Muscle of arm (tissue), 12 donors: ENCODE data around the gene KCNH1. TPM values are rescaled to one million over a fixed set of nuclear protein-coding genes. Genes with fewer than 3 reads are reported as not detected.

ENCODE experiments used
- DNase-seq: peaks from one replicate; pipeline ENCODE4 v3.0.0-alpha.2; 2013
- polyA plus RNA-seq, 12 donors: library from polyadenylated mRNA; unstranded; fragments of 120-200 nt; gene quantifications; one replicate each; pipeline ENCODE4 v1.2.1, GENCODE V29; 2013; ENCODE audit not compliant: insufficient read length in 12 of 12

KCNH1 gene
- polyA plus RNA-seq, 12 donors: 0.19 to 0.63 (median 0.35) TPM; not detected in 2

DNA sequence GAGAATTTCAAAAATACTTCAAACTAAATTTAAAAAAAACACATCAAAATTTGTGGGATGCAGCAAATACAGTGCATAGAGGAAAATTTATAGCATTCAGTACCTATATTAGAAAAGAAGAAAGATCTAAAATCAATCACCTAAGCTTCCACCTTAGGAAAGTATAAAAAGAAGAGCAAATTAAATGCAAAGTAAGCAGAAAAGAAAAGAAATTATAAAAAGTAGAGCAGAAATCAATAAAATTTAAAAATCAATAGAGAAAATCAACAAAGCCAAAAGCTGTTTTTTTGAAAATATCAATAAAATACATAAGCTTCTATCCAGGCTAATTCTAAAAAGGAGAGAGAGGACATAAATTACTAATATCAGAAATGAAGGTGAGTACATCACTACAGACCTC, 255.4 kb downstream of the KCNH1 start:
- no peak for DNase-seq

DNA sequence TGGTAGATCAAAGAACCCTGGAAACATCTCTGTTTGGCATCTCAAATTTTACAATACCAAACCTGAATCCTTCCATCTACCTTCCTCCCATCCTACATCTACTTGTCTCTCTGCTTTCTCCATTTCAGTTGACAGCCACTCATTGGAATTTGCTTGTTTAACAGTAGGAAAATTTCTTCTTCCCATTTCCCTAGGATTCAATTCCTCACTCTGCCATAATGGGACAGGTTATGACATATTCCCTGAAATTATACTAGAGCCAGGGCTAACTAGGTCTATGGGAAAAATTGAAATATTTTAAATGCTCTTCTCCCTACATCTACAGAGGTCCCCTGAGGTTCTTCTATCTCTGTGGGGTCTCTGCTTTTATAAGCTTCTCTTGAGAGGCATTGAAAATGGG, 257.7 kb downstream of the KCNH1 start:
- DNase-seq: no peak

DNA sequence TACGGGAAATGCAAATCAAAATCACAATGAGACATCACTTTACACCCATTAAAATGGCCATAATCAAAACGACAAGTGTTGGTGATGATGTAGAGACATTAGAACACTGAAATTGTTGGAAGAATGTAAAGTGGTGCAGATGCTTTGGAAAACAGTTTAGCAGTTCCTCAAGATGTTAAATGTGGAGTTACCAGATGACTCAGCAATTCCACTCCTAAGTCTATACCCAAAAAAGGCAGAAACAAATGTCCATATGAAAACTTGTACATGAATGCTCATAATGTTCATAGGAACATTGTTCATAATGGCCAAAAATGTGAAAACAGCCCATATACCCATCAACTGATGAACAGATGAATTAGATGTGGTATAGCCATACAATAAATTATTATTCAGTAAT, 267.4 kb downstream of the KCNH1 start:
- no peak for DNase-seq

DNA sequence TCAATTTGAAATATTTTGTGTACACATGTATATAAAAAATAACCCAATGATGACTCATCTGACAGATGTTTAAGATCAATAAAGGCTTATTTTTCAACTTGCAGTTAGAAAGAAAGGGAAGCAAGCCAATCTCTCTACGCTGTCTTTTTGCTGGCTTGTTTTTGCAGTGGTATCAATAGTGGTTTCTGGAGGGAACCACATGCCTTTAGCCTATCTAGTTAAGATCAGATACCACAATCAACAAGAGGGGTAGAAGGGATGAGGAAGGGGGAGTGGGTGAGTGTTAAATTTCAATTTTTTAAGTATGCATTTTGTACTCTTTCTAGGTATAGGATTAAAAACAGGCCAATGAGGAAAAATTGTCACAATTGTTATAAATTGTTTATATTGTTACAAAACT, 276.2 kb downstream of the KCNH1 start:
- no peak for DNase-seq

DNA sequence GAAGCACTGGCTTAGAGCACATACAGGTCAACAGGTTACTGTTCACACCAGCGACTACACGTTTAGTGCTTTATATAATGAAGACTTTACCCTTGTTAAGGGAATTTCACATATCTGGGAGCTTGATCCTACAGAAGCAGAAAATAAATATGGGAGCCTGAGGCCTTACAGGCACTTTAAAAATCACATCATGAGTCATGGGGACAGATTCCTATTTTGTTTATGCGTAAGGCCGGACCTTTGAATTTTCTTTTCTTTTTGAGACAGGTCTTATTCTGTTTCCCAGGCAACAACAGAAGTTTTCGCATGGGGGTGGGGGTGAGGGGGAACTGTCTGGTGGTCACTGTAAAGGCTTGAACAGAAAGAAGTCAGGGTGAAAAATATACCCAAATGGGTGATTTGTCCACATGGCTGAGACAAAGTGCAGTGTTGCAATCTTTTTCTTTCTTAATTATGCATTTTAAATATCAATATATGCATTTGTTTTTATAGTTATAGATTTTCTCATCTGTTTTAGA, 276.7 kb downstream of the KCNH1 start:
- no peak for DNase-seq

DNA sequence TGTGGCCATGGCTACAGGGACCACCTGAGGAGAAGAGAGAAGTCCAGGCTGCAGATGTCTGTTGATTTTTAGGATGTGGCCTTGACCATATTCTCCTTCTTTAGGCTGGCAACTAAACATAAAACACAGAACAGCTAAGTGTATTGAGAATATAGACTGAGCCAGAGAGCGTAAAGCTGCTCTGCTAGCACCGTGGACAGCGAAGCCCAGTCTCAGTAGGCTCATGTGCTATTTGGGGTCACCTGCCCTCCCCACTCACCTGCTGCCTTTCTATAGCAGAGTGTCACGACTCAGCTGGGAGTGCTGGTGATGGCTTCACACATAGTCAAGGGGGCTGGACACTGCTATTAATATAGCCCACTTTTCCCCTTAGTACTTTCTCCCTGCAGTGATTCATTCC, 278.5 kb downstream of the KCNH1 start:
- DNase-seq: no peak

DNA sequence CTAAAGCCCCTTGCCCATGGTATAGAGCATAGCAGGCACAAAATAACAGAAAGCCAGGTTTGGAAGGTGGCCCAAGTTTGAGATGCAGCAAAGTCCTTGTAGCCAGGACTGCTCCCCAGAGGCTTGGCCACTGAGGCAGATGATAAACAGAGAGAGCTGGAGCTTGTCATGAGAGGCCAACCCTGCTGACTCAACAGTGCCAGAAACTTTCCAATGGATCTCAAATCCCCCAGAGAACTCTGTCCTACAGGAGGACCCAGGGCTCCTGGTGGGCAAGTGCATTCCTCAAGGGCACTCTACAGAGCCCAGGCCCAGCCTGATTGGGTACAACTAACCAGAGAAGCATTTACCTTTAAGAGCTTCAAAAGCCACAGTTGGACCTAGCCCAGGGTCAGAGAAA, 280.7 kb downstream of the KCNH1 start:
- no peak for DNase-seq

DNA sequence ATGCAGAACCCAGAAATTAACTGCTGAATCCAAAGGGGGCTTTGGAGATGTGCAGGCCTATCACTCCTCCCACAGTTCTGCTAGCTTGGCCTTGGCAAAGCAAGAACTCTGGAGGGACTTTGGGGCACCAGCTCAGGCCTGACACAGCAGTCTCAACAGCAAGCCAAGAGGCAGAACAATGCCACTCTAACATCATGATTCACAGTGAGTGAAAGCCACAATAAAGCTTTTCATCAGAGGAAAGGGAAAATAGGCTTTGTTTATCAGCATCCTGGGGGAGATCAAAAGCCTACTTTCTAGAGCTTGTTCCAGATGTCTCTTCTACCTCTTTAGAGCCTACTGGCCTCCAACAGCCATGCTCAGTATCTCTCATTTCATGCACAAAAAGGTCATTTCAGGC, 283.4 kb downstream of the KCNH1 start:
- no peak for DNase-seq

DNA sequence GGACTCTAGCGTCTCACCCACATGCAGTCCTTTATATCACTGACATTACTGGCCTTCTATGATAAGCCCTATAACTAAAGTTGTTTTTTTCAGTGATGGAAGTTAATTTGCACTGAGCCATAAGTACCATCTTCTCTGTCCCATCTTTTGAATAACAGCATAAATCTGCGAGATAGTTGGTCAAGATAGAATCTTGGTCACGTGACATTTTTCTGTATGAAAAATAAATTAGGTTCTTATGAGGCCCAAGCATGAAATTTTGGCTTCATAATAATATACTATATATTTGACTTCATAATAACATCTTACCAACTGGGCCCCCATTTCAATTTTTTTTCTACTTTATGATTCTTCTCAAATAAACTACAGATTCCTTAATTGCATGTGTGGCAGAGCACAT, 285.5 kb downstream of the KCNH1 start:
- DNase-seq: no peak

DNA sequence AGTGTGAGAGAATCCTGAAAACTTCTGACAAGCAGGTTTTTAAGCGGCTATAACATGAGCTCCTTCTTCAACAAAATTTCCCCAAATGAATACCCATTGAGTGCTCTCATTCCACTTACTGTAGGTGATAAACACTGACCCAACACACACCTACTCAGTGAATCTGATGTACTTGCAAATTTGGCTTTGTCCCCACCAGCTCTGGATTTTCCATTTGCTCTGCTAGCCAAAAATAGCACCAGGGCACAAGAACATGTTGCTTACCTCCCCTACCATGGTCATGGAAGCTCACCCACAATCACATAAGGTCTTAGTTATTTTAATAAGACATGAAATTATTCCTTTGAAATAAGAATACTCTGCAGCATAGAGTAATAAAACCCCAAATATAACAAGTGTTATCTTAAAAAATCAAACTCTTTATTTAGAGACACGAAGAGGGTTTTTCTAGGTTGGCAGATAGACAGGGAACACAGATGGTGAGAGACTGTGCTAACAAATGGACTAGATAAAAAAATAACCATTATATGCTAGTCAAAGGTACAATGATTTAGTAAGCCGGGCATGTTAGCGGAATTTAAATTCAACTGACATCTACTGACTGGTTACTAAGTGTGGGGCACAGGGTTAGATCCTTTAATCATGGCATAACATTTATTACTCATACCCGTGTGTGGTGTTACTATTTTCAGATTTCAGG, 291.9 kb downstream of the KCNH1 start:
- DNase-seq: no peak

DNA sequence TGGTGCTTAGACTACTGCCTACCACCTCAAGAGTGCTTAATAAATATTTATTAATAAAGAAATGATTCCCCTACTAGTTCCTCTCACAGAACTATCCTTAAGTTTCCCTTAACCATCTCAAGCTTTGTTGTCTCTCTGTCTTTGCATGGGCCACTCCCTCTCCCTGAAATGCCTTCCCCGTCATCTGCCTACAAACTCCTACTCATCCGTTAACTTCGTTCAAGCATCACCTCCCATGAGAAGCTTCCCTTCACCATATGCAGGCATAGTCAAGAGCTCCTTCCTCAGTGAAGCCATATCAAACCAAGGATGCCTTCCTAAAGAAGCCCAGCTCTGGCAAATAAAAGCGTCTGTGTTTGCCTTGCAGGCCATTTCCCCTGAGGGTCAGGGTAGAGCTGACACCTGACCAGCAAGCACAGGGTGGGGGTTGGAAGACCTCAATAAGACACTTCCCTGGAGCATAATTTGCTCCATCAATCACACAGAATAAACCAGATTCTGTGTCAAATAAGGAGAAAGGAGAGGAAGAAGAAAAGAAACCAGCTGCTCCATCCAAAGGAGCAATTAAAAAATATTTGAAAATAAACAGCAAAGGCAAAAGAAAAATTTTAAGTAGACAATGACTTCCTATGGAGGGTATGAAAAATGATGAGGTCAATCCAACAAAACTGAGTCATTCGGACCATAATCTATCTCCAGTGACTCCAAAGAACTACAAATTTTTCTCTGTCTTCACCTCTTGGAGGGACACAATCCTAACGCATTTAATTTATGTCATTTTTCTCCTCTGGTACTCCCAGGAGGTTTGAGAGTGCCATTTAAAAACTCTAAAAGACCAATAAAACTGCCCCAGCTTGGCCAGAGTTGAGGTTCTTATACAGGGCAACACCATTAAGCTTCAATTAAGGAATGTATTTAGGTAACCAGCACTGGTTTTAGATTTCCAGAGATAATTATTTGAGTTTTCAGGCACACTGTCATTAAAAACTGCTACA, 303.6 kb downstream of the KCNH1 start:
- no peak for DNase-seq

DNA sequence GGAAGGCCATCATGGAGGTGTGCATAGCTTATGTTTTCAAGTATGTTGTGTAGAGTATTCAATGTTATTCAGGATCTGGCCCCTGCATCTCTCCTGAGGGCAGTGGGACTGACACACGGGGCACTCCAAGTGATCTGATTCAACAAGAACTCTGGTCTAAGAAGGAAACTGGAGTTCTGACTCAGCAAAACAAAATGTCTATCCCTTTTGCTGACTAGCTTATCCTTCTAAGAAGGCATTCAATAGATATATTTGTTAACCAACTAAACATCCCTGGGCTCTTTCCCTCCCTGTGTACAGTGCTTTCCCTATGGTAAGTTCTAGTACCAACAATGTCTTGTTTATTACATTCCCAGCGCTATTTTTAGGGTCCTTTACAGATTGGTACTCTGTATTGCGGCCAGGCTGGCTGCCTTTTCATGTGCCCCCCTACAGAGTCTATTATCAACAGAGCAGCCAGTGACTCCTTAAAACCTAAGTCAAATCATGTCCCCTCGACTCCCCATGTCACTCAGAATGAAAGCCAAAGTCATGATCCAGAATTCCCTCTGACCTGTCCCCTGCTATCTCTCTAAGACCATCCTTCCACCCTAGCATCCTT, 304.9 kb downstream of the KCNH1 start:
- DNase-seq: no peak

DNA sequence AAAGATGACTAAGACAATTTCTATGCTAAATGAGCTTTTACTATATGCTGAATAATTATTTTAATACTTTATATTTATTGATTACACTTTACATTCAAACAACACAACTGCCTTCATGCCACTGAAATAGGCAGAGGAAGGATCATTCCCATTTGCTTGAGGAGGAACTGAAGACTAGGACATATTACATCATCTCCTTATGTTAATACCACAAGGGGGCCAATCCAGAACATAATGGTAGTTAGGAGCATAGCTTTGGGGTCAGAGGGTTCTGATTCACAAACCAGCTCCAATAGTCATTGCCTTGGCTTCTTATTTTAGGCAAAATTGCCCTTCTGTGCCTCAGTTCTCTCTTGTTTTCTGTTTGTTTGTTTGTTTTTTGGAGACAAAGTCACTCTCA, 306.5 kb downstream of the KCNH1 start:
- no peak for DNase-seq

DNA sequence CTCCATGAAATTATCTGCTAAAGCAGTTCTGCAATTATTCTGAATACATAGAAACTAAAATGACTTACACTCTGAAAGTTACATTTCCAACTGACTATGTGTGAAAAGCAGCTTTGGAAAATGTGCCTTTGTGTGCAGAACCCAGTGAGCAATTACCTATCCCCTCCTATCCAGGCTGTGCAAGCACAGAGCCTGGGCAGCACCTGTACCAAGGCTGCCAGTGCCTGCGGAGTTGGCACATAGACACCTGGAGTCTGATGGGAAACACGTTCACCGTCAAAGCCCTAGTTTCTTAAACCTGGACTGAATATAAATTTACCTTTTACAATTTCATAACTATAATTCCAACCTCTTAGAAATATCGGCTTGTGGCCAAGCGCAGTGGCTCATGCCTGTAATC, 307.3 kb downstream of the KCNH1 start:
- DNase-seq: no peak

DNA sequence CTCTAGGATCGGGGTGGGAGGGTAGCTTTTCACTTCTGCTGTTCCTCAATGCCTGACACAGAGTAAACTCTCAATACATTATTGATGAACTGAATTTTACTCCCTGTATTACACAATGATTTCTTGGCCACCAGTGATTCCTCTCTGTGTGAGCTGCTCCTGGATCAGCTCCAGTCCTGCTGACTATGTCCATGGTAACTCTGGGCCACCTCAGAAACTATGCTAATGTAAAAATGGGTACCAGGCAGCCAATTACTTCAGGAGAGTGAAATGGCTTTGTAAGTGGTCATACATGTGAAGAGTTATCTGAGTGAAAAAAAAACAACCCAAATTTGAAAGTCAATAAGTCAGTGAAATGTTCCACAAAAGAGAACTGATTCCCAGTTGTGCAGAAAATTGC, 311.0 kb downstream of the KCNH1 start:
- DNase-seq: no peak

DNA sequence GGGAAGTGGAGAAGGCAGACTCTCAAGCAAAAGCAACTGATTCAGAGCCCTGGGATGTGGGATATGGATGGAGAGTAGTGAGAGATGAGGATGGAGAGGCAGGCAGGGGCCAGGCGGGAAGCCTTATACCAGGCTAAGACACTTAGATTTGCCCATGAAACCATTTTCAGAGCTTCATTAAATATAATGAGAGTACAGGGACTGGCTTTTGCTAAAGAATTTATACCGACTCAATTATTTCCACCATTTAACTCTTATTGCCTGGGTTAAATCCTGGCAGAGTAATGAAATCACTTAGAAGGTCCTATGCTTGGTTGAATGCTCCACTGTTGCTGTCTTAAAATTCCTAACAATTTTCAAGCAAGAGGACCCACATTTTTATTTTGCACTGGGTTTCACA, 311.7 kb downstream of the KCNH1 start:
- no peak for DNase-seq

DNA sequence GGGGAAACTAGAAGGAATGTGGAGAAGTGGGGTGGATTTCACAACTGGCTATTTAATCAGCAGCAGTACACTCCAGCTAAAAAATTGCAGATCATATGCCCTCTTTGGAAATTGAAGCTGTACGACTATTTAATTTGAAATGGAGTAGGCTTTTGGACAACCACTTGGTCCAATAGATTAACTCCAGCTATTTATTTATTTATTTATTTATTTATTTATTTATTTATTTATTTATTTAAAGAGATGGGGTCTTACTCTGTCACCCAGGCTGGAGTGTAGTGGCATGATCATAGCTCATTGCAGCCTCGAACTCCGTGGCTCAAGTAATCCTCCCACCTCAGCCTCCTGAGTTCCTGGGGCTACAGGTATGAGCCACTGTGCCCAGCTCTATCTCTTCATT, 312.3 kb downstream of the KCNH1 start:
- DNase-seq: no peak

DNA sequence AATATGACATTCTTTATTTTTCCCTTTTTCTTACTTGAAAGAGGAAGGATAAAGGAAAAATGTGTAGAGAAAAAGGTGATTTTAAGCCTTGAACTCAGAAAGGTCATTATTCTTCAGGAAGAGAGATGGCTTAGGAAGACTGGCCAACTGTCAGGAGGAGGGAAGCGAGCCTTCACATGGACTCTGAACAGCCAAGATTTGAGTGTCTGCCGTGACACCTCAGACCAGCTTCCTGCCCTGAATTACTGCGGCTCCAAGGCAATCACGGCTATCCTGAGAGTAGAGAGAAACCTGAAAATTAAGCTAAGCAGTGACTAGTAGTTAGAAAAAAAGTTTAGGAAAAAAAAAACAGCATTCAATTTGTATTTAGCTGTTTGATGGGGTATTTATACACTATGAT, 314.7 kb downstream of the KCNH1 start:
- DNase-seq: no peak

DNA sequence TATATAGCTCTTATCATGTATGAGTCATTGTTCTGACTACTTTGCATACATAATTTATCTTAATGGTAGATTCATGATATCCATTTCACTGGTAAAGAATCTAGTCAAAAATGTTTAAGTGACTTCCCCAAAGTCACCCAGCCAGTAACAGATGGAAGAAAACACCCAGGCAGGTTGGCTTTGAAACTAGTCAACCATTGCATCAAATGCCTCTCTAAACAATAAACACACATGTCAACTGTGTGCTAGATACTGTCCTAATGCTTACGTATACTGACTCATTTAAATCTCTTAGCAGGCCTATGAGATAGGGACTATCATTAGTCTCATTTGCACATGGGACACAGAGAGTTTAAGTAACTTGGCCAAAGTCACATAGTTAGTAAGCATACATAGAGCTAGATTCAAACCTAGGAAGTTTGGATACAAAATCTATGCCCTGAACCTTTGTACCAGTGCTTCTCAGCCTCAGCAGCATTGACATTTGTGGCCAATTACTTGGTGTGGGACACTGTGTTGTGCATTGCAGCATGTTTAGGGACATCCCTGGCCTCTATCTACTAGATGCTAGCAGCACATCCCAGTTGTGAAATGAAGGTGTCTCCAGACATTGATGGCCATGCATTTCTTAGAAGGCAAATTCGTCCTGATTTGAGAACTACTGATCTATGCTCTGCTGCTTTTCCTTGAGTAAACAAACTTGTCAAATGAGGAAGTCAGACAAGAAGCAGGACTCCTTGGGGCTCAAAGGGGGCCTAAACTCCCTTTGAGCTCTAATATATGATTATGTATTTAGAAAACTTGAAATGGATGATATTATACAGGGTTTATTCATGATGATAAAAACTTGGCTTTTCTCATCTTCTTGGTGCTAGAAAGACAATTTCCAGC, 316.3 kb downstream of the KCNH1 start:
- no peak for DNase-seq

DNA sequence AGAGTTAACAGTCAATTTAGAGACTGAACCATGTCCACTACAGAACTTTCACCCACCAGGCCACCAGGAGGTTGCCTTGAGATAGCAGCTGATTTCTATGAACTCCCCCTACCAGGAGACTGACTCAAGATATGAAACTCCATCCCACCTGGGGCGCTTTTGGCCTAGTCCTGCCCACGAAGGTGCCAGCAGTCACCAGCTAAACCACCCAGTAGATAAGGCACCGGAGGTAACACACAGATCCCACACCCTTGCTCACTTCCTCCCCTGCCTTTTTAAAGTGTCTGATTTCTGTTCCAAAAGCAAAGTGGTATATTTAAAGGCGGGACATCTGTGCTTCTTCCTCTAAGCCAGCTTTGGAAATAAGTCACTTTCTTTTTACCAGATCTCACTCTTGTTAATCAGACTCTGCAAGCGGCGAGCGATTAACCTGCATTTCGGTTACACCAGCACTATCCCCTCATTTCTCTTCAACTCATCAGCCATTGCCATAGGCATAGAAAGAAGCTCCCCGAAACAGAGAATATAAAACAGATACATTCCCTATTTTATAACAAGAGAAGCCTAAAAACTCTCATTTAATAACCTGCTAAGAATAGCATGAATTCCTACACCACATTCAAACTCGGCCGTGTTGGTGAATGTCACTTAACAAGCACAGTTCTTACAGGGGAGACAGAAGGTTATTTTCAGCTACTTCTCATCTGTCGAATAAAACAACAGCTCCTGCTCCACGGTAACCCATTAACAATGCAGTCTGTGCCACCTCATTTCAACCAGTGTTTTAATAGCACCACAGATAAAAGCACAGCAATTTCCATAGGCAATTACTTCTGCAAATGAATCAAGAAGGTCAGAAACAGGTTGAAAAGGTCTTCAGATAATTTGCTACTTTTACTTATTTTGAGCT, 318.1 kb downstream of the KCNH1 start:
- DNase-seq: no peak
